WTC11 (cell line): ENCODE data around the gene ABCC4.

Source experiments
- CREB1 ChIP-seq: sonication (generic); formaldehyde crosslinking; IDR thresholded peaks from 2 replicates; pipeline ENCODE4 v1.8.0; 2023; ENCODE audit warnings: mild to moderate bottlenecking, missing genetic modification reagents
- GABPB1 ChIP-seq: sonication (generic); formaldehyde crosslinking; IDR thresholded peaks from 2 replicates; pipeline ENCODE4 v1.8.1; 2023; ENCODE audit warnings: mild to moderate bottlenecking, missing genetic modification reagents
- JUN ChIP-seq: sonication (generic); formaldehyde crosslinking; IDR thresholded peaks from 2 replicates; pipeline ENCODE4 v1.8.0; 2023; ENCODE audit warnings: mild to moderate bottlenecking, missing genetic modification reagents
- KAT7 ChIP-seq: sonication (generic); formaldehyde crosslinking; IDR thresholded peaks from 2 replicates; pipeline ENCODE4 v1.8.1; 2023; ENCODE audit warnings: missing genetic modification reagents, mild to moderate bottlenecking, borderline replicate concordance
- MAX ChIP-seq: sonication (generic); formaldehyde crosslinking; IDR thresholded peaks from 2 replicates; pipeline ENCODE4 v1.8.0; 2022; ENCODE audit warnings: mild to moderate bottlenecking, missing genetic modification reagents
- NFYB ChIP-seq: sonication (generic); formaldehyde crosslinking; conservative IDR thresholded peaks from 2 replicates; pipeline ENCODE4 v1.8.0; 2022; ENCODE audit warnings: low read depth, missing genetic modification reagents
- ZBTB43 ChIP-seq: sonication (generic); formaldehyde crosslinking; IDR thresholded peaks from 2 replicates; pipeline ENCODE4 v1.8.1; 2023; ENCODE audit warnings: mild to moderate bottlenecking, missing genetic modification reagents
- TF ChIP-seq, protein P1 (sequence below): fragments of 200-600 bp; IDR thresholded peaks from 2 replicates; pipeline ENCODE4 v1.8.0; 2022; ENCODE audit warnings: antibody characterized with exemption
- TF ChIP-seq, protein P2 (sequence below): sonication (generic); formaldehyde crosslinking; IDR thresholded peaks from 2 replicates; pipeline ENCODE4 v1.8.1; 2023; ENCODE audit warnings: mild to moderate bottlenecking, missing genetic modification reagents, moderate library complexity

GRCh38 chr13:95181586-95181985 lies 119.7 kb downstream of the ABCC4 start:
- TF ChIP-seq, protein P1, sequence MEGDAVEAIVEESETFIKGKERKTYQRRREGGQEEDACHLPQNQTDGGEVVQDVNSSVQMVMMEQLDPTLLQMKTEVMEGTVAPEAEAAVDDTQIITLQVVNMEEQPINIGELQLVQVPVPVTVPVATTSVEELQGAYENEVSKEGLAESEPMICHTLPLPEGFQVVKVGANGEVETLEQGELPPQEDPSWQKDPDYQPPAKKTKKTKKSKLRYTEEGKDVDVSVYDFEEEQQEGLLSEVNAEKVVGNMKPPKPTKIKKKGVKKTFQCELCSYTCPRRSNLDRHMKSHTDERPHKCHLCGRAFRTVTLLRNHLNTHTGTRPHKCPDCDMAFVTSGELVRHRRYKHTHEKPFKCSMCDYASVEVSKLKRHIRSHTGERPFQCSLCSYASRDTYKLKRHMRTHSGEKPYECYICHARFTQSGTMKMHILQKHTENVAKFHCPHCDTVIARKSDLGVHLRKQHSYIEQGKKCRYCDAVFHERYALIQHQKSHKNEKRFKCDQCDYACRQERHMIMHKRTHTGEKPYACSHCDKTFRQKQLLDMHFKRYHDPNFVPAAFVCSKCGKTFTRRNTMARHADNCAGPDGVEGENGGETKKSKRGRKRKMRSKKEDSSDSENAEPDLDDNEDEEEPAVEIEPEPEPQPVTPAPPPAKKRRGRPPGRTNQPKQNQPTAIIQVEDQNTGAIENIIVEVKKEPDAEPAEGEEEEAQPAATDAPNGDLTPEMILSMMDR = no peak
- TF ChIP-seq, protein P2, sequence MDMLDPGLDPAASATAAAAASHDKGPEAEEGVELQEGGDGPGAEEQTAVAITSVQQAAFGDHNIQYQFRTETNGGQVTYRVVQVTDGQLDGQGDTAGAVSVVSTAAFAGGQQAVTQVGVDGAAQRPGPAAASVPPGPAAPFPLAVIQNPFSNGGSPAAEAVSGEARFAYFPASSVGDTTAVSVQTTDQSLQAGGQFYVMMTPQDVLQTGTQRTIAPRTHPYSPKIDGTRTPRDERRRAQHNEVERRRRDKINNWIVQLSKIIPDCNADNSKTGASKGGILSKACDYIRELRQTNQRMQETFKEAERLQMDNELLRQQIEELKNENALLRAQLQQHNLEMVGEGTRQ (CRISPR knock-in tag) = no peak
- no peak for TF ChIP-seq NFYB (CRISPR knock-in tag)
- TF ChIP-seq KAT7 (CRISPR knock-in tag) = no peak
- no peak for TF ChIP-seq JUN
- no peak for TF ChIP-seq GABPB1 (CRISPR knock-in tag)
- no peak for TF ChIP-seq ZBTB43
- TF ChIP-seq CREB1 (CRISPR knock-in tag) = no peak
- TF ChIP-seq MAX (CRISPR knock-in tag) = no peak
